K562 (cell line): ENCODE results near the gene TRMT1. TPM values are rescaled to one million over a fixed set of nuclear protein-coding genes. Genes with fewer than 3 reads are reported as not detected.

ENCODE experiments used
- ATAC-seq: fragments of 200-7000 bp; cut with Tn5 transposase; 3 replicates; pipeline ENCODE4 v1.9.1; 2020; ENCODE audit warnings: moderate library complexity
- BruUV-seq: library from RNA; stranded (reverse); fragments of 400-500 nt; replicated peaks from 2 replicates; lab custom pipeline; 2021; lab: Mats Ljungman, UMichigan
- CTCF ChIA-PET: fragments of 300-600 bp; formaldehyde crosslinking; extraction: SDS; loops from one replicate; lab custom pipeline; 2021; ENCODE audit warnings: low intra/inter-chr PET ratio; lab: Yijun Ruan, JAX
- POLR2A ChIA-PET: fragments of 300-600, 350-650 bp; sonication (Branson Sonifier 250); formaldehyde crosslinking; extraction: SDS; loops from one replicate; lab custom pipeline; 2021; ENCODE audit warnings: antibody characterized with exemption, inconsistent platforms; lab: Yijun Ruan, JAX
- DNase-seq, 4 experiments: peaks; one replicate each; pipeline versions ENCODE4 v3.0.0 to v3.0.0-alpha.2; 2011 to 2018; ENCODE audit warnings: low spot score in 3 of 4, mixed read lengths in 3 of 4; ENCODE audit errors: extremely low read depth in 1 of 4
- FAIRE-seq: peaks from 2 replicates; lab custom pipeline; 2011; peaks lifted over from hg19 to GRCh38; lab: Jason Lieb, UNC
- H2AFZ ChIP-seq: 2 replicates; pipeline ENCODE4 v1.6.0; 2011; ENCODE audit warnings: low read depth, low read length, control low read depth, inconsistent platforms
- H3K27ac ChIP-seq: fragments of 200-600 bp; 3 replicates; pipeline ENCODE4 v1.8.0; 2011; ENCODE audit warnings: low read depth, mild to moderate bottlenecking, control low read depth, inconsistent platforms, low read length, moderate library complexity, mixed read lengths; ENCODE audit errors: extremely low read depth
- H3K27me3 ChIP-seq, 2 experiments: fragments of 300-600 bp in 1 of 2; 2 replicates in 1 of 2; 3 replicates in 1 of 2; pipeline versions ENCODE4 v1.6.0 to v1.8.0; 2011; ENCODE audit warnings: inconsistent platforms in 2 of 2, low read length in 2 of 2, mild to moderate bottlenecking in 1 of 2, mixed read lengths in 1 of 2, moderate library complexity in 1 of 2; ENCODE audit not compliant: control insufficient read depth in 2 of 2, insufficient read depth in 2 of 2
- H3K36me3 ChIP-seq: fragments of 300-600 bp; 3 replicates; pipeline ENCODE4 v1.8.0; 2011; ENCODE audit warnings: mild to moderate bottlenecking, low read length, inconsistent platforms; ENCODE audit not compliant: control insufficient read depth, insufficient read depth
- H3K4me1 ChIP-seq, 2 experiments: fragments of 200-600 bp in 1 of 2; replicated peaks in 1 of 2; 2 replicates in 1 of 2; 3 replicates in 1 of 2; pipeline versions ENCODE4 v1.5.1 to v1.8.0; 2011; ENCODE audit warnings: inconsistent platforms in 2 of 2, low read length in 2 of 2, mild to moderate bottlenecking in 1 of 2, mixed read lengths in 1 of 2, moderate library complexity in 1 of 2; ENCODE audit not compliant: control insufficient read depth in 2 of 2, insufficient read depth in 2 of 2
- H3K4me2 ChIP-seq: 2 replicates; pipeline ENCODE4 v1.6.1; 2011; ENCODE audit warnings: low read length, control low read depth, inconsistent platforms, mixed read lengths; ENCODE audit not compliant: insufficient read depth
- H3K4me3 ChIP-seq: fragments of 200-600 bp; sonication (generic), shearing (Covaris generic); 2 replicates; pipeline ENCODE4 v1.5.1; 2016; ENCODE audit warnings: control low read depth, inconsistent platforms
- H3K79me2 ChIP-seq: fragments of 200-600 bp; 3 replicates; pipeline ENCODE4 v1.8.0; 2011; ENCODE audit warnings: low read length, inconsistent platforms; ENCODE audit not compliant: control insufficient read depth, insufficient read depth
- H3K9ac ChIP-seq, 2 experiments: 2 replicates each; pipeline versions ENCODE4 v1.6.0 to v1.6.1; 2011; ENCODE audit warnings: low read depth in 2 of 2, low read length in 2 of 2, control low read depth in 1 of 2, inconsistent platforms in 1 of 2, mild to moderate bottlenecking in 1 of 2, mixed read lengths in 1 of 2; ENCODE audit not compliant: insufficient read depth in 1 of 2
- H3K9me1 ChIP-seq: one replicate; pipeline ENCODE4 v1.6.0; 2011; ENCODE audit warnings: inconsistent platforms, mild to moderate bottlenecking, low read length, moderate library complexity; ENCODE audit not compliant: control insufficient read depth, insufficient read depth
- H3K9me3 ChIP-seq: replicated peaks from 2 replicates; pipeline ENCODE4 v1.5.1; 2011; ENCODE audit warnings: low read depth, low read length, inconsistent platforms; ENCODE audit not compliant: control insufficient read depth, insufficient read depth
- H4K20me1 ChIP-seq: replicated peaks from 2 replicates; pipeline ENCODE4 v1.6.1; 2011; ENCODE audit warnings: low read length, inconsistent platforms, mixed read lengths; ENCODE audit not compliant: control insufficient read depth, insufficient read depth
- HINFP ChIP-seq: fragments of 450-650 bp; conservative IDR thresholded peaks from 2 replicates; pipeline ENCODE4 v1.6.1; 2016; ENCODE audit warnings: missing genetic modification characterization, low read depth, mild to moderate bottlenecking, control low read depth, missing compliant biosample characterization
- RB1 ChIP-seq: fragments of 450-650 bp; IDR thresholded peaks from 2 replicates; pipeline ENCODE4 v1.6.1; 2017; ENCODE audit warnings: low read depth, mild to moderate bottlenecking
- ZC3H4 ChIP-seq: sonication (generic); formaldehyde crosslinking; IDR thresholded peaks from 2 replicates; pipeline ENCODE4 v1.9.0; 2021; ENCODE audit warnings: missing genetic modification reagents, borderline replicate concordance
- WGBS: fragments of 100-300 bp; shearing (Covaris generic); methylation state at CpG from one replicate; pipeline ENCODE4 v1.1.6; 2016; ENCODE audit warnings: low coverage, mixed read lengths; ENCODE audit not compliant: insufficient coverage; ENCODE audit errors: missing lambda C conversion rate; 5-methylcytosine and 5-hydroxymethylcytosine counted together
- in situ Hi-C: fragments of 300-500 bp; cut with MboI; formaldehyde crosslinking; loops from 4 replicates; pipeline ENCODE4 v1.15.0; 2018; ENCODE audit warnings: inconsistent platforms, mixed read lengths
- intact Hi-C: fragments of 100-400 bp; cut with micrococcal nuclease; formaldehyde crosslinking; loops from 2 replicates; pipeline ENCODE4 v1.14.2; 2022
- polyA plus RNA-seq, 8 experiments: library from polyadenylated mRNA; depleted of rRNA in 4 of 8; stranded (reverse) in 5 of 8; unstranded in 3 of 8; fragments of >200 nt; fragmentation: Nextera tagmentation in 2 of 8; fragmentation: Illumina TruSeq in 1 of 8; extraction: Ambion mirVana in 2 of 8; extraction: Trizol in 1 of 8; gene quantifications; 2 replicates each; pipeline versions ENCODE4 v1.2.1 to v1.2.3, GENCODE V29; 2011 to 2014; ENCODE audit warnings: inconsistent platforms in 1 of 8, missing spikeins in 1 of 8
- total RNA-seq, 7 experiments: library from RNA; depleted of rRNA in 6 of 7; stranded (reverse); fragments of >200 nt in 6 of 7; fragmentation: Illumina TruSeq in 2 of 7; extraction: Trizol in 2 of 7; gene quantifications; 2 replicates each; pipeline versions ENCODE4 v1.2.1 to v1.2.3, GENCODE V29; 2011 to 2021; ENCODE audit warnings: low replicate concordance in 1 of 7
- TF ChIP-seq, protein P1 (sequence below): fragments of 450-650 bp; IDR thresholded peaks from 2 replicates; pipeline ENCODE4 v1.6.1; 2016; ENCODE audit warnings: borderline replicate concordance
- TF ChIP-seq, protein P2 (sequence below): fragments of 450-650 bp; IDR thresholded peaks from 2 replicates; pipeline ENCODE4 v1.6.1; 2014; ENCODE audit warnings: low read depth, mild to moderate bottlenecking, moderate library complexity, borderline replicate concordance
- TF ChIP-seq, protein P3 (sequence below): fragments of 250-450 bp; sonication (Bioruptor Pico); IDR thresholded peaks from 2 replicates; pipeline ENCODE4 v1.8.0; 2022; ENCODE audit warnings: moderate library complexity, mild to moderate bottlenecking, inconsistent platforms

The TRMT1 gene
- total and polyA plus RNA-seq, 9 of the 15 experiments (the other 6 are each of a cell fraction or from before 2014, with no cell fraction given) = 5.8 to 158 (median 54.3) TPM

DNA sequence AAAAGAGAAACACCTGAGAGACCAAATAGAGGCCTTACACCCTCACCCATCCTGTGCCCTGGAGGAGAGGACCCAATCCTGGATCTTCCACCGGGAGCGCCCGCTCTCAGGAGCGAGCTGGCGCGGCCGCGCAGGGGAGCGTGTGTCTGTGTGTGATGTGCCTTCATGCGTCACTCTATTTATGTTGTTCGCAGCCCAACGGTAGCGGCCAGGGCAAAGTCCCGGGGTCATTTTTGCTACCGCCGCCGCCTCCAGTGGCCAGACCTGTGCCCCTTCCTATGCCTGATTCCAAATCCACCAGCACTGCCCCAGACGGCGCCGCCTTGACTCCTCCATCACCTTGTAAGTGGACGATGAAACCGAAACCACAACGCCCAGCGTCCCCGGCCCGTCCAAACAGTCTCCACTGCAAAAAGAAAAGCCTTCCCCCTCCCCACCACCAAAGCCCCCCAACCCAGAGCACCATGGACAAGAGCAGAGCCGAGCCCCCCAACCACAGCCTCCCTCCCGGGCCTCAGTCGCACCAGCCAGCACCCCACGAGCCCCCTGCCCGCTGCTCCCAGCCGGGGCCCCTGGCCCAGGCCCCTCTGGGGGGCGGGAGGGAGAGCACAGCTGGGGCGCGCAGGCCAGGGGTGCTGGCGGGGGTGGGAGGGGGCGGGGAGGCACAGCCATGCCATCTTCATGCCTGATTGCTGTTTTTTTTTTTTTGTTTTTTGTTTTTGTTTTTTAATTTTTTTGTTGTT, 28.6 kb downstream of the TRMT1 start:
- no peak overlapping the region for H3K27ac ChIP-seq
- H3K9me3 ChIP-seq = no peaks in the 10 kb centered on the region
- no peak overlapping the region for H2AFZ ChIP-seq
- no peak for TF ChIP-seq HINFP (tag)
- TF ChIP-seq, protein P1, sequence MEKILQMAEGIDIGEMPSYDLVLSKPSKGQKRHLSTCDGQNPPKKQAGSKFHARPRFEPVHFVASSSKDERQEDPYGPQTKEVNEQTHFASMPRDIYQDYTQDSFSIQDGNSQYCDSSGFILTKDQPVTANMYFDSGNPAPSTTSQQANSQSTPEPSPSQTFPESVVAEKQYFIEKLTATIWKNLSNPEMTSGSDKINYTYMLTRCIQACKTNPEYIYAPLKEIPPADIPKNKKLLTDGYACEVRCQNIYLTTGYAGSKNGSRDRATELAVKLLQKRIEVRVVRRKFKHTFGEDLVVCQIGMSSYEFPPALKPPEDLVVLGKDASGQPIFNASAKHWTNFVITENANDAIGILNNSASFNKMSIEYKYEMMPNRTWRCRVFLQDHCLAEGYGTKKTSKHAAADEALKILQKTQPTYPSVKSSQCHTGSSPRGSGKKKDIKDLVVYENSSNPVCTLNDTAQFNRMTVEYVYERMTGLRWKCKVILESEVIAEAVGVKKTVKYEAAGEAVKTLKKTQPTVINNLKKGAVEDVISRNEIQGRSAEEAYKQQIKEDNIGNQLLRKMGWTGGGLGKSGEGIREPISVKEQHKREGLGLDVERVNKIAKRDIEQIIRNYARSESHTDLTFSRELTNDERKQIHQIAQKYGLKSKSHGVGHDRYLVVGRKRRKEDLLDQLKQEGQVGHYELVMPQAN = no peak
- TF ChIP-seq, protein P2, sequence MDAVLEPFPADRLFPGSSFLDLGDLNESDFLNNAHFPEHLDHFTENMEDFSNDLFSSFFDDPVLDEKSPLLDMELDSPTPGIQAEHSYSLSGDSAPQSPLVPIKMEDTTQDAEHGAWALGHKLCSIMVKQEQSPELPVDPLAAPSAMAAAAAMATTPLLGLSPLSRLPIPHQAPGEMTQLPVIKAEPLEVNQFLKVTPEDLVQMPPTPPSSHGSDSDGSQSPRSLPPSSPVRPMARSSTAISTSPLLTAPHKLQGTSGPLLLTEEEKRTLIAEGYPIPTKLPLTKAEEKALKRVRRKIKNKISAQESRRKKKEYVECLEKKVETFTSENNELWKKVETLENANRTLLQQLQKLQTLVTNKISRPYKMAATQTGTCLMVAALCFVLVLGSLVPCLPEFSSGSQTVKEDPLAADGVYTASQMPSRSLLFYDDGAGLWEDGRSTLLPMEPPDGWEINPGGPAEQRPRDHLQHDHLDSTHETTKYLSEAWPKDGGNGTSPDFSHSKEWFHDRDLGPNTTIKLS = no peak
- no peak for TF ChIP-seq RB1
- TF ChIP-seq ZC3H4 = no peak
- TF ChIP-seq, protein P3, sequence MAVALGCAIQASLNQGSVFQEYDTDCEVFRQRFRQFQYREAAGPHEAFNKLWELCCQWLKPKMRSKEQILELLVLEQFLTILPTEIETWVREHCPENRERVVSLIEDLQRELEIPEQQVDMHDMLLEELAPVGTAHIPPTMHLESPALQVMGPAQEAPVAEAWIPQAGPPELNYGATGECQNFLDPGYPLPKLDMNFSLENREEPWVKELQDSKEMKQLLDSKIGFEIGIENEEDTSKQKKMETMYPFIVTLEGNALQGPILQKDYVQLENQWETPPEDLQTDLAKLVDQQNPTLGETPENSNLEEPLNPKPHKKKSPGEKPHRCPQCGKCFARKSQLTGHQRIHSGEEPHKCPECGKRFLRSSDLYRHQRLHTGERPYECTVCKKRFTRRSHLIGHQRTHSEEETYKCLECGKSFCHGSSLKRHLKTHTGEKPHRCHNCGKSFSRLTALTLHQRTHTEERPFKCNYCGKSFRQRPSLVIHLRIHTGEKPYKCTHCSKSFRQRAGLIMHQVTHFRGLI (CRISPR knock-in tag) = no peak
- H4K20me1 ChIP-seq = no peaks in the 10 kb centered on the region
- H3K79me2 ChIP-seq = no peaks in the 10 kb centered on the region
- peaks cover 10% of the 10 kb centered on the region; the same call in 1 of the 3 replicates for H3K36me3 ChIP-seq
- no peak overlapping the region for H3K4me3 ChIP-seq
- 87% methylated on average over 31 of the region's 37 CpGs for WGBS
- H3K4me2 ChIP-seq = no peak overlapping the region
- no TSS peak for BruUV-seq
- in situ Hi-C loops (no loop called here), intact Hi-C loops (no loop called here)
- H3K9ac ChIP-seq = no peak overlapping the region
- H3K27me3 ChIP-seq = no peaks in the 10 kb centered on the region
- ChIA-PET CTCF (no interaction called here), POLR2A (interaction anchor here (0.6 kb wide), 1 partner anchor 149 kb away, joined by 3 read pairs; no protein-coding TSS in a partner anchor)
- no peak for FAIRE-seq
- H3K4me1 ChIP-seq = peaks cover 0 to 47% of the 10 kb centered on the region in 2 experiments; a peak in 4 of 5 replicates
- H3K9me1 ChIP-seq = no peaks in the 10 kb centered on the region
- no peak for ATAC-seq
- DNase-seq = no peak
